ENCODE data around the gene KSR2.
"Not testable (repeated sequence)": the region's sequence is repeated elsewhere in the genome, so short reads cannot be mapped to it uniquely, and the experiment has no call there.

Gene KSR2

GRCh38 chr12:117819160-117819559, 149.6 kb downstream of the KSR2 start:
- no peaks in the 10 kb centered on the region for H3K4me1 Mint-ChIP-seq
- ATAC-seq (no peak), DNase-seq (no peak)
- peaks cover 10% of the 10 kb centered on the region for H3K27me3 Mint-ChIP-seq
- no peak overlapping the region for H3K4me3 Mint-ChIP-seq
- no peaks in the 10 kb centered on the region for H3K36me3 Mint-ChIP-seq (ENCODE audit: low read depth)
- H3K9me3 Mint-ChIP-seq, result peaks cover 5% of the 10 kb centered on the region
- no peak overlapping the region for H3K27ac Mint-ChIP-seq

- Mint-ChIP-seq H3K27me3 (peaks cover 10% of the 10 kb centered on the region), H3K9me3 (peaks cover 5% of the 10 kb centered on the region), H3K36me3 (ENCODE audit: low read depth) (no peaks in the 10 kb centered on the region), H3K4me3 (no peak overlapping the region), H3K4me1 (no peaks in the 10 kb centered on the region), H3K27ac (no peak overlapping the region)
- DNase-seq, result no peak
- ATAC-seq, result no peak
These were observed 150.4 kb downstream of the KSR2 start for GRCh38 chr12:117818400-117818799.

DNA sequence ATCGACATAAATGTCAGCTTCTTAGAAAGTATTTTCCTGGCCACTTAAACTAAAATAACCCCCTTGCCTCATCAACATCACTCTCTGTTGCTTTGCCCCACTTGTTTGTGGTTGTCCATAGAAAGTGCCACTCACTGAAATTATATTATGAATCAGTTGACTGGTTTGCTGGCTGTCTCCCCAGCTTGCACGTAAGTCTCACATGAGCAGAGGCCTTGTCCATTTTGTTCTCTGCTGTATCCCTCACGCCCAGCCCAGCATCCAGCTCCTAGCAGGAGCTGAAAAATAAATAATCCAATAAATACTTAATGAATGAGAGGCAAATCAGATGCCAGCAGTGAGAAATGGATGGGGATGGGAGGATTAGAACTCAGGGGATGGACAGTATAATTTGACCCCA, 159.3 kb downstream of the KSR2 start:
- ATAC-seq (no peak), DNase-seq (no peak)
- Mint-ChIP-seq H3K36me3 (ENCODE audit: low read depth) (no peaks in the 10 kb centered on the region), H3K4me3 (no peak overlapping the region), H3K27ac (no peak overlapping the region), H3K4me1 (no peaks in the 10 kb centered on the region), H3K27me3 (peaks cover 8% of the 10 kb centered on the region), H3K9me3 (no peaks in the 10 kb centered on the region)

DNA sequence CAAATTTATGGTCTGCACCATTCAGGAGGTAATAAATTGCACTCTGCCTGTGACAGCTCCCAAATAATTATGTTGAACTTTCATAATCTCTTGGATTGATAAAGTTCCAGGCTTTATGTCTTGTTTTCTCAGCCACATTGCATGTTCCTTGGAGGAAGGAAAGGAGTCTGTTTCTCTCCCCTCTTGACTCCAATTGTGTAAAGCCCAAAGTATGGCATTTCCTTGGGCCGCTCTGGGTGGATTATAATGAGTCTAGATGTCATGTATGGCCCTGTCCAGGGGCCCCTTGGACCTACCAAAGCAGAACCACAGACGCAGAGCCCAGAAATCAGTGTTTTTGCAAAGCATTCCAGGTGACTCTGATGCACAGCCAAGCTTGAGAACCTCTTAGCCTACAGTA, 160.8 kb downstream of the KSR2 start:
- Mint-ChIP-seq H3K9me3 (no peaks in the 10 kb centered on the region), H3K4me3 (no peak overlapping the region), H3K36me3 (ENCODE audit: low read depth) (no peaks in the 10 kb centered on the region), H3K27ac (no peak overlapping the region), H3K27me3 (peaks cover 8% of the 10 kb centered on the region), H3K4me1 (no peaks in the 10 kb centered on the region)
- no peak for DNase-seq
- ATAC-seq, result no peak

DNA sequence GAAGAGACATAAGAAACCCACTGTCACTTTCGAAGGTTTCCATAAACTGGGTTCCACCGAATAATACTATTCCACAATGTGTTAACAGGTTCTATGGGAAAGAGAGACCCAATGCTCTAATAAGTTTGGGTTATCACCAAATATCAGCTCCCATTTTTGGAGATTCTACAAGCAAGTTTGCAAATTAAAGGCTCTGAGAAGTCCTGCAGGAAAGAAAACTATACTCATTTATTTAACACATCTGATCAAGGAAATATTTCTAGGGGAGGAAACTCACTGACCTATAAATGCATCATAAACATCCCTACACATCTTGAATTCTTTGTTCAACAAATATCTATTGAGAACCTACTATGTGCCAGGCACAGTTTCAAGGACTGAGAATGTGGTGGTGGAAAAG, 161.4 kb downstream of the KSR2 start:
- H3K4me1 Mint-ChIP-seq, result no peaks in the 10 kb centered on the region

GRCh38 chr12:117805865-117806264, 162.9 kb downstream of the KSR2 start:
- Mint-ChIP-seq H3K9me3 (no peaks in the 10 kb centered on the region), H3K36me3 (ENCODE audit: low read depth) (no peaks in the 10 kb centered on the region)

More for the DNA sequence above, 161.4 kb downstream of the KSR2 start:
- ATAC-seq (no peak), DNase-seq (no peak)
- no peak overlapping the region for H3K27ac Mint-ChIP-seq
- no peaks in the 10 kb centered on the region for H3K9me3 Mint-ChIP-seq
- no peaks in the 10 kb centered on the region for H3K36me3 Mint-ChIP-seq (ENCODE audit: low read depth)
- peaks cover 8% of the 10 kb centered on the region for H3K27me3 Mint-ChIP-seq
- no peak overlapping the region for H3K4me3 Mint-ChIP-seq

GRCh38 chr12:117803001-117803400, 165.8 kb downstream of the KSR2 start:
- ATAC-seq (no peak), DNase-seq (no peak)
- no peaks in the 10 kb centered on the region for H3K9me3 Mint-ChIP-seq
- no peak overlapping the region for H3K4me3 Mint-ChIP-seq
- no peaks in the 10 kb centered on the region for H3K36me3 Mint-ChIP-seq (ENCODE audit: low read depth)
- peaks cover 2% of the 10 kb centered on the region for H3K27me3 Mint-ChIP-seq
- H3K4me1 Mint-ChIP-seq, result no peaks in the 10 kb centered on the region
- H3K27ac Mint-ChIP-seq, result no peak overlapping the region

More at GRCh38 chr12:117805865-117806264, 162.9 kb downstream of the KSR2 start:
- Mint-ChIP-seq H3K4me3 (no peak overlapping the region), H3K27me3 (peaks cover 8% of the 10 kb centered on the region), H3K27ac (no peak overlapping the region), H3K4me1 (no peaks in the 10 kb centered on the region)
- DNase-seq (no peak), ATAC-seq (no peak)

GRCh38 chr12:117800711-117801110, 168.1 kb downstream of the KSR2 start:
- H3K36me3 Mint-ChIP-seq (ENCODE audit: low read depth); DNase-seq; H3K27me3 Mint-ChIP-seq; H3K4me1 Mint-ChIP-seq; ATAC-seq; H3K4me3 Mint-ChIP-seq; H3K27ac Mint-ChIP-seq; H3K9me3 Mint-ChIP-seq: not testable (repeated sequence)

DNA sequence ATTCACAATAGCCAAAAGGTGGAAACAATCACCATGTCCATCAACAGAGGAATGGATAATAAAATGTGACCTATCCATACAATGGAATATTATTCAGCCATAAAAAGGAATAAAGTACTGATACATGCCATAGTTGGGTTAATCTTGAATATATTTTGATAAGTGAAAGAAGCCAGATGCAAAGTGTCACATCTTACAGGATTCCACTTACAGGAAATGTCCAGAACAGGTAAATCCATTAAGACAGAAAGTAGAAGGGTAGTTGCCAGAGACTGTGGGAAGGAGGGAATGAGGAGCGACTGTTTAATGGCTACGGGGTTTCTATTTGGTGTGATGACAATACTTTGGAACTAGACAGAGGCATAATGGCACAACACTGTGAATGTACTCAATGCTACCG, 171.6 kb downstream of the KSR2 start:
- H3K9me3 Mint-ChIP-seq, result no peaks in the 10 kb centered on the region
- ATAC-seq (no peak), DNase-seq (no peak)
- peaks cover 3% of the 10 kb centered on the region for H3K27me3 Mint-ChIP-seq
- H3K4me1 Mint-ChIP-seq, result no peaks in the 10 kb centered on the region
- no peaks in the 10 kb centered on the region for H3K36me3 Mint-ChIP-seq (ENCODE audit: low read depth)
- no peak overlapping the region for H3K27ac Mint-ChIP-seq
- H3K4me3 Mint-ChIP-seq, result no peak overlapping the region

DNA sequence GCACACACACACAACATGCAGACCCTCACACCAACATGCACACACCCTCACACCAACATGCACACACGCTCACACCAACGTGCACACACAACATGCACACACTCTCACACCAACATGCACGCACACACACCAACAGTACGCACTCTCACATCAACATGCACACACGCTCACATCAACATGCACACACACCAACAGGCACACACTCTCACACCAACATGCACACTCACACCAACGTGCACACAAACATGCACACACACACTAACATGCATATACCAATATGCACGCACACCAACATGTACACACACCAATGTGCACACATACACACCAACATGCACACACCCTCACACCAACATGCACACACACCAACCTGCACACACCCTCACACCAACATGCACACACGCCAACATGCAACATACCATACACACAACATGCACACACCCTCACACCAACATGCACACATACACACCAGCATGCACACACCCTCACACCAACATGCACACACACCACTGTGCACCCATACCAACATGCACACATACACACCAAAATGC, 175.8 kb downstream of the KSR2 start:
- Mint-ChIP-seq H3K4me3 (no peak overlapping the region), H3K4me1 (no peaks in the 10 kb centered on the region)
- ATAC-seq, result no peak

GRCh38 chr12:117792471-117792870, 176.3 kb downstream of the KSR2 start:
- ATAC-seq, result no peak

More for the DNA sequence above, 175.8 kb downstream of the KSR2 start:
- H3K9me3 Mint-ChIP-seq, result no peaks in the 10 kb centered on the region
- no peaks in the 10 kb centered on the region for H3K36me3 Mint-ChIP-seq (ENCODE audit: low read depth)
- no peak overlapping the region for H3K27ac Mint-ChIP-seq
- DNase-seq, result no peak
- peaks cover under 1% of the 10 kb centered on the region for H3K27me3 Mint-ChIP-seq

GRCh38 chr12:117790948-117791347, 177.8 kb downstream of the KSR2 start:
- Mint-ChIP-seq H3K4me3 (no peak overlapping the region), H3K36me3 (ENCODE audit: low read depth) (no peaks in the 10 kb centered on the region), H3K27ac (no peak overlapping the region), H3K9me3 (no peaks in the 10 kb centered on the region), H3K27me3 (peaks cover 1% of the 10 kb centered on the region), H3K4me1 (no peaks in the 10 kb centered on the region)
- DNase-seq (no peak), ATAC-seq (no peak)

More at GRCh38 chr12:117792471-117792870, 176.3 kb downstream of the KSR2 start:
- no peaks in the 10 kb centered on the region for H3K9me3 Mint-ChIP-seq
- no peak for DNase-seq
- H3K4me1 Mint-ChIP-seq, result no peaks in the 10 kb centered on the region
- H3K4me3 Mint-ChIP-seq, result no peak overlapping the region
- H3K27ac Mint-ChIP-seq, result no peak overlapping the region
- H3K36me3 Mint-ChIP-seq (ENCODE audit: low read depth), result no peaks in the 10 kb centered on the region
- H3K27me3 Mint-ChIP-seq, result no peaks in the 10 kb centered on the region

GRCh38 chr12:117790198-117790597, 178.6 kb downstream of the KSR2 start:
- Mint-ChIP-seq H3K27ac (no peak overlapping the region), H3K4me1 (no peaks in the 10 kb centered on the region), H3K36me3 (ENCODE audit: low read depth) (no peaks in the 10 kb centered on the region), H3K4me3 (no peak overlapping the region), H3K9me3 (no peaks in the 10 kb centered on the region), H3K27me3 (peaks cover 1% of the 10 kb centered on the region)
- DNase-seq (no peak), ATAC-seq (no peak)

GRCh38 chr12:117789195-117789912, 179.4 kb downstream of the KSR2 start:
- H3K27ac Mint-ChIP-seq, result no peak overlapping the region
- H3K4me3 Mint-ChIP-seq, result no peak overlapping the region
- no peak for ATAC-seq
- peaks cover 1% of the 10 kb centered on the region for H3K27me3 Mint-ChIP-seq
- no peaks in the 10 kb centered on the region for H3K4me1 Mint-ChIP-seq
- H3K36me3 Mint-ChIP-seq (ENCODE audit: low read depth), result no peaks in the 10 kb centered on the region
- peaks cover 5% of the 10 kb centered on the region for H3K9me3 Mint-ChIP-seq
- DNase-seq, result no peak

- Mint-ChIP-seq H3K27ac (no peak overlapping the region), H3K4me1 (peaks cover 4% of the 10 kb centered on the region), H3K36me3 (ENCODE audit: low read depth) (no peaks in the 10 kb centered on the region)
These were observed 190.1 kb downstream of the KSR2 start for GRCh38 chr12:117778656-117779055.

More at GRCh38 chr12:117778656-117779055, 190.1 kb downstream of the KSR2 start:
- H3K9me3 Mint-ChIP-seq, result no peaks in the 10 kb centered on the region
- DNase-seq (no peak), ATAC-seq (no peak)
- peaks cover 2% of the 10 kb centered on the region for H3K27me3 Mint-ChIP-seq
- no peak overlapping the region for H3K4me3 Mint-ChIP-seq
